GM12801 (cell line): Measurements from ENCODE around the gene CNKSR3.

ENCODE experiments used
- CTCF ChIP-seq: IDR thresholded peaks from one replicate; pipeline ENCODE4 v1.5.1; 2011; ENCODE audit warnings: control low read depth; ENCODE audit not compliant: insufficient read length; ENCODE audit errors: extremely low read depth

Gene CNKSR3

GRCh38 chr6:154536255-154536654 lies 25.8 kb upstream of the CNKSR3 start:
- TF ChIP-seq CTCF: no peak

GRCh38 chr6:154535851-154536250 lies 25.4 kb upstream of the CNKSR3 start:
- TF ChIP-seq CTCF: no peak

- no peak for TF ChIP-seq CTCF
These were observed 24.7 kb upstream of the CNKSR3 start for GRCh38 chr6:154535147-154535546.

GRCh38 chr6:154534531-154534930 lies 24.0 kb upstream of the CNKSR3 start:
- no peak for TF ChIP-seq CTCF

GRCh38 chr6:154532426-154532825 lies 21.9 kb upstream of the CNKSR3 start:
- no peak for TF ChIP-seq CTCF

GRCh38 chr6:154529957-154530356 lies 19.5 kb upstream of the CNKSR3 start:
- no peak for TF ChIP-seq CTCF

- TF ChIP-seq CTCF: no peak
These were observed 17.9 kb upstream of the CNKSR3 start for GRCh38 chr6:154528310-154528915.

- no peak for TF ChIP-seq CTCF
These were observed 16.5 kb upstream of the CNKSR3 start for GRCh38 chr6:154526996-154527395.
